Measurements from ENCODE around the gene CHAF1A. TPM values are rescaled to one million over a fixed set of nuclear protein-coding genes. Genes with fewer than 3 reads are reported as not detected.

The CHAF1A gene
- total RNA-seq, 1 experiment from 2014 or later = 161 TPM

DNA sequence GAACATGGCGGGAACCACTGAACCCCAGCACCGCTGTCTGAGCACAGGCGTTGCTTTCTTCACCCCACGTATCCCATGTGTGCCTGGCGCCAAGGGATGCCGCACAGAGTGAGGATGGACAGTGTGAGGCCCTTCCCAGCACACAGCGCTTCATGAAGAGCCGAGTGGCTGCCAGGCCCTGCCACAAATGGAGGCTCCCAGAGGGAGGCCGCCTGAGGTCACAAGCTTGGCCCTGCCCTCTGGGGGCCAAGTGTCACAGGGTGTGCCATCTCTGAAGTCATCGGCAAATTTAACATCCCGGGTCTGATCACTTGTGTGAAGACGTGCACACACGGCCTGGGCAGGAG, 34.7 kb upstream of the CHAF1A start:
- no peak overlapping the region for H3K4me3 Mint-ChIP-seq
- CTCF ChIA-PET = interaction anchor here (0.8 to 6.0 kb wide), 3 partner anchors 8 to 101 kb away, joined by 3 to 37 read pairs (median 6); no protein-coding TSS in a partner anchor
- H3K36me3 Mint-ChIP-seq = peaks cover 3% of the 10 kb centered on the region; the same call in 1 of the 2 replicates
- peaks cover 15% of the 10 kb centered on the region for H3K4me1 Mint-ChIP-seq
- ATAC-seq (no peak), DNase-seq (ENCODE audit: low spot score) (no peak)
- no peaks in the 10 kb centered on the region for H3K9me3 Mint-ChIP-seq
- TF ChIP-seq NFATC4 (CRISPR knock-in tag; IDR thresholded peaks at IDR 0.05) = no peak
- no peak for TF ChIP-seq SP1 (CRISPR knock-in tag; conservative IDR thresholded peaks at IDR 0.05)
- no peak for TF ChIP-seq ZNF671 (CRISPR knock-in tag; IDR thresholded peaks at IDR 0.05)
- TF ChIP-seq SMAD4 (CRISPR knock-in tag; IDR thresholded peaks at IDR 0.05) = no peak
- TF ChIP-seq ZNF425 (CRISPR knock-in tag; conservative IDR thresholded peaks at IDR 0.05) = no peak
- no peak for TF ChIP-seq IRF1 (CRISPR knock-in tag; IDR thresholded peaks at IDR 0.05)
- no peak for TF ChIP-seq ETV6 (CRISPR knock-in tag; IDR thresholded peaks at IDR 0.05)
- no peak for TF ChIP-seq ZNF512 (CRISPR knock-in tag; IDR thresholded peaks at IDR 0.05; ENCODE audit: borderline replicate concordance)
- TF ChIP-seq HMGA2 (CRISPR knock-in tag; IDR thresholded peaks at IDR 0.05) = no peak
- no peak for TF ChIP-seq MYBL2 (CRISPR knock-in tag; IDR thresholded peaks at IDR 0.05)
- TF ChIP-seq, protein P1, sequence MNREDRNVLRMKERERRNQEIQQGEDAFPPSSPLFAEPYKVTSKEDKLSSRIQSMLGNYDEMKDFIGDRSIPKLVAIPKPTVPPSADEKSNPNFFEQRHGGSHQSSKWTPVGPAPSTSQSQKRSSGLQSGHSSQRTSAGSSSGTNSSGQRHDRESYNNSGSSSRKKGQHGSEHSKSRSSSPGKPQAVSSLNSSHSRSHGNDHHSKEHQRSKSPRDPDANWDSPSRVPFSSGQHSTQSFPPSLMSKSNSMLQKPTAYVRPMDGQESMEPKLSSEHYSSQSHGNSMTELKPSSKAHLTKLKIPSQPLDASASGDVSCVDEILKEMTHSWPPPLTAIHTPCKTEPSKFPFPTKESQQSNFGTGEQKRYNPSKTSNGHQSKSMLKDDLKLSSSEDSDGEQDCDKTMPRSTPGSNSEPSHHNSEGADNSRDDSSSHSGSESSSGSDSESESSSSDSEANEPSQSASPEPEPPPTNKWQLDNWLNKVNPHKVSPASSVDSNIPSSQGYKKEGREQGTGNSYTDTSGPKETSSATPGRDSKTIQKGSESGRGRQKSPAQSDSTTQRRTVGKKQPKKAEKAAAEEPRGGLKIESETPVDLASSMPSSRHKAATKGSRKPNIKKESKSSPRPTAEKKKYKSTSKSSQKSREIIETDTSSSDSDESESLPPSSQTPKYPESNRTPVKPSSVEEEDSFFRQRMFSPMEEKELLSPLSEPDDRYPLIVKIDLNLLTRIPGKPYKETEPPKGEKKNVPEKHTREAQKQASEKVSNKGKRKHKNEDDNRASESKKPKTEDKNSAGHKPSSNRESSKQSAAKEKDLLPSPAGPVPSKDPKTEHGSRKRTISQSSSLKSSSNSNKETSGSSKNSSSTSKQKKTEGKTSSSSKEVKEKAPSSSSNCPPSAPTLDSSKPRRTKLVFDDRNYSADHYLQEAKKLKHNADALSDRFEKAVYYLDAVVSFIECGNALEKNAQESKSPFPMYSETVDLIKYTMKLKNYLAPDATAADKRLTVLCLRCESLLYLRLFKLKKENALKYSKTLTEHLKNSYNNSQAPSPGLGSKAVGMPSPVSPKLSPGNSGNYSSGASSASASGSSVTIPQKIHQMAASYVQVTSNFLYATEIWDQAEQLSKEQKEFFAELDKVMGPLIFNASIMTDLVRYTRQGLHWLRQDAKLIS (CRISPR knock-in tag; IDR thresholded peaks at IDR 0.05; ENCODE audit: borderline replicate concordance) = no peak
- TF ChIP-seq GABPB1 (CRISPR knock-in tag; IDR thresholded peaks at IDR 0.05) = no peak
- TF ChIP-seq ZNF396 (CRISPR knock-in tag; IDR thresholded peaks at IDR 0.05; ENCODE audit: borderline replicate concordance) = no peak
- H3K27me3 Mint-ChIP-seq (ENCODE audit: low read depth) = no peaks in the 10 kb centered on the region
- peak overlapping the region; percentile 27; the same call in 1 of the 2 replicates for H3K27ac Mint-ChIP-seq
- POLR2A ChIA-PET = no interaction called here

DNA sequence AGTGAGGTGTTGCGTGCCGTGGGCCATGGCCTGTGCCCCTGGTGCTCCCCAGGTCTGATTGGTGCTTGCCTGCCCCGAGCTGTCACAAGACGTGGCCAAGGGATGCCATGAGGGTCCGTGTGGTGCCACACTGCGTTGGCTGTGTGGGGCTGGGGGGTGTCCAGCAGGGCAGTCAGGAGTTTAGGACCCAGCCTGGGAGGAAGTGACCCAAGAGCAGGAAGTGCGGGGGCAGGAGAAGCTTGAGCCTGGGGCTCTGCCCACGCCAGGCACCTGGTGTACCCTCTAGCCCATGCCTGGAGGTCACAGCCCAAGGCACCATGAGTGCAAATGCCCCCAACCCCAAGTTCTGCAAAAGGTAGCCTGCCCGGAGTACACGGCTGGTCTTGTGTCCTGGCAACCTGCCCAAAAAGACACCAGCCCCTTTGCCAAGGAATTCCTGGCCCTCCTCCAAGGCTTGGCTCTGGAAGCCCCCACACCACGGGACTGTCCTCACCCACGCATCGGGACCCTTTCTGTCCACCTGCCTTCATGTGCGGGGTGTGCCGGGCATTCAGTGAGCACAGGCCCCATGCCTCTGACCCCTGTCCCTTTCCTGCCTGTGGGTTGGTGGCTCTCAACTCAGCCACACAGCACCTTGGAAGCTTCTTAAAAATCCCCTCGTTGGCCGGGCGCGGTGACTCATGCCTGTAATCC, 34.2 kb upstream of the CHAF1A start:
- Mint-ChIP-seq H3K4me3 (no peak overlapping the region), H3K27me3 (ENCODE audit: low read depth) (no peaks in the 10 kb centered on the region), H3K27ac (peak overlapping the region; percentile 64; the same call in 1 of the 2 replicates), H3K36me3 (peaks cover 3% of the 10 kb centered on the region; the same call in 1 of the 2 replicates), H3K4me1 (peaks cover 15% of the 10 kb centered on the region), H3K9me3 (no peaks in the 10 kb centered on the region)
- ATAC-seq (no peak), DNase-seq (ENCODE audit: low spot score) (no peak)
- ChIA-PET CTCF (interaction anchor here (1.0 to 1.4 kb wide), 4 partner anchors 16 to 102 kb away, joined by 3 to 6 read pairs (median 4); no protein-coding TSS in a partner anchor), POLR2A (interaction anchor here (0.6 kb wide), 1 partner anchor 1169 kb away, joined by 5 read pairs; no protein-coding TSS in a partner anchor)
- no peak for TF ChIP-seq STAT6 (CRISPR knock-in tag; conservative IDR thresholded peaks at IDR 0.05; ENCODE audit: low read depth)
- TF ChIP-seq, protein P2, sequence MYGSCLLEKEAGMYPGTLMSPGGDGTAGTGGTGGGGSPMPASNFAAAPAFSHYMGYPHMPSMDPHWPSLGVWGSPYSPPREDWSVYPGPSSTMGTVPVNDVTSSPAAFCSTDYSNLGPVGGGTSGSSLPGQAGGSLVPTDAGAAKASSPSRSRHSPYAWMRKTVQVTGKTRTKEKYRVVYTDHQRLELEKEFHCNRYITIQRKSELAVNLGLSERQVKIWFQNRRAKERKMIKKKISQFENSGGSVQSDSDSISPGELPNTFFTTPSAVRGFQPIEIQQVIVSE (CRISPR knock-in tag; IDR thresholded peaks at IDR 0.05; ENCODE audit: borderline replicate concordance) = no peak
- no peak for TF ChIP-seq TEAD1 (CRISPR knock-in tag; IDR thresholded peaks at IDR 0.05)
